WERI-Rb-1 (cell line): ENCODE results near the gene PUS7.

Source experiments
- DNase-seq: peaks from one replicate; pipeline ENCODE4 v3.0.0-alpha.2; 2020
- H3K27ac ChIP-seq: fragments of 250-450 bp; sonication (Bioruptor Pico); 2 replicates; pipeline ENCODE4 v1.5.1; 2020; ENCODE audit warnings: mild to moderate bottlenecking, moderate library complexity
- H3K27me3 ChIP-seq: fragments of 250-450 bp; sonication (Bioruptor Pico); 2 replicates; pipeline ENCODE4 v1.5.1; 2021; ENCODE audit warnings: mild to moderate bottlenecking, low read depth, moderate library complexity; ENCODE audit not compliant: insufficient read depth, severe bottlenecking
- H3K36me3 ChIP-seq: fragments of 250-450 bp; sonication (Bioruptor Pico); 2 replicates; pipeline ENCODE4 v1.5.1; 2020; ENCODE audit warnings: mild to moderate bottlenecking, moderate library complexity
- H3K4me3 ChIP-seq: 2 replicates; pipeline ENCODE4 v1.5.1; 2011; ENCODE audit warnings: low read depth, mild to moderate bottlenecking, control low read depth, low read length
- H3K9me3 ChIP-seq: fragments of 250-450 bp; sonication (Bioruptor Pico); 2 replicates; pipeline ENCODE4 v1.5.1; 2021; ENCODE audit warnings: mild to moderate bottlenecking, moderate library complexity; ENCODE audit not compliant: severe bottlenecking
- TF ChIP-seq, protein P1 (sequence below): IDR thresholded peaks from 2 replicates; pipeline ENCODE4 v1.5.1; 2011; ENCODE audit warnings: low read depth, mild to moderate bottlenecking, control low read depth, inconsistent platforms, low read length

Gene PUS7

GRCh38 chr7:105487579-105488571 is 34.2 kb downstream of the PUS7 start:
- H3K27ac ChIP-seq, result no peak overlapping the region
- no peaks in the 10 kb centered on the region for H3K9me3 ChIP-seq
- H3K36me3 ChIP-seq, result peaks cover 28% of the 10 kb centered on the region
- H3K4me3 ChIP-seq, result no peak overlapping the region
- no peaks in the 10 kb centered on the region for H3K27me3 ChIP-seq
- TF ChIP-seq, protein P1, sequence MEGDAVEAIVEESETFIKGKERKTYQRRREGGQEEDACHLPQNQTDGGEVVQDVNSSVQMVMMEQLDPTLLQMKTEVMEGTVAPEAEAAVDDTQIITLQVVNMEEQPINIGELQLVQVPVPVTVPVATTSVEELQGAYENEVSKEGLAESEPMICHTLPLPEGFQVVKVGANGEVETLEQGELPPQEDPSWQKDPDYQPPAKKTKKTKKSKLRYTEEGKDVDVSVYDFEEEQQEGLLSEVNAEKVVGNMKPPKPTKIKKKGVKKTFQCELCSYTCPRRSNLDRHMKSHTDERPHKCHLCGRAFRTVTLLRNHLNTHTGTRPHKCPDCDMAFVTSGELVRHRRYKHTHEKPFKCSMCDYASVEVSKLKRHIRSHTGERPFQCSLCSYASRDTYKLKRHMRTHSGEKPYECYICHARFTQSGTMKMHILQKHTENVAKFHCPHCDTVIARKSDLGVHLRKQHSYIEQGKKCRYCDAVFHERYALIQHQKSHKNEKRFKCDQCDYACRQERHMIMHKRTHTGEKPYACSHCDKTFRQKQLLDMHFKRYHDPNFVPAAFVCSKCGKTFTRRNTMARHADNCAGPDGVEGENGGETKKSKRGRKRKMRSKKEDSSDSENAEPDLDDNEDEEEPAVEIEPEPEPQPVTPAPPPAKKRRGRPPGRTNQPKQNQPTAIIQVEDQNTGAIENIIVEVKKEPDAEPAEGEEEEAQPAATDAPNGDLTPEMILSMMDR, result peak; percentile 5; the same call in 1 of the 2 replicates
- no peak for DNase-seq

GRCh38 chr7:105480931-105481330 is 41.1 kb downstream of the PUS7 start:
- no peaks in the 10 kb centered on the region for H3K9me3 ChIP-seq
- TF ChIP-seq, protein P1, result no peak
- H3K27me3 ChIP-seq, result no peaks in the 10 kb centered on the region
- H3K4me3 ChIP-seq, result no peak overlapping the region
- peaks cover 39% of the 10 kb centered on the region for H3K36me3 ChIP-seq
- no peak for DNase-seq
- no peak overlapping the region for H3K27ac ChIP-seq

DNA sequence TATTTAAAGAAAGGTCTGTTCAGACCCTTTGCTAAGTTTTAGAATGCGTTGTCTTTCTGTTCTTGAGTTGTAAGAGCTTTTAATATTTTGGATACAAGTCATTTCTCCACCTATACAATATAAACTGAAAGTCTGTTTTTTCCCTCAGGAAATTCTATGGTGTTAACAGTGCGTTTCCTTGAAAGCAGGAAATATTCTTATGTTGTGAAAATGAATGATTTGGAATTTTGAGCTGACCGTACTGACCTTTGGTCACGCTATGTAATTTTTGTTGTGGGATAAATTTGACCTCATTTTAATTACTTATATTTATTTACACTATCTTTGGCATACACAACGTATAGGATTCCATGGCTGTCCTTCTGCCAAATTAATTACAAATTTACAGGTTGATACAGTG is 43.5 kb downstream of the PUS7 start:
- H3K27ac ChIP-seq, result no peak overlapping the region
- H3K4me3 ChIP-seq, result no peak overlapping the region
- H3K27me3 ChIP-seq, result no peaks in the 10 kb centered on the region
- no peak for DNase-seq
- no peaks in the 10 kb centered on the region for H3K9me3 ChIP-seq
- TF ChIP-seq, protein P1, result no peak
- peaks cover 37% of the 10 kb centered on the region for H3K36me3 ChIP-seq

- Histone ChIP-seq H3K9me3 (no peaks in the 10 kb centered on the region), H3K36me3 (peaks cover 37% of the 10 kb centered on the region), H3K27ac (no peak overlapping the region), H3K27me3 (no peaks in the 10 kb centered on the region), H3K4me3 (no peak overlapping the region)
- DNase-seq, result no peak
- TF ChIP-seq, protein P1, result no peak
These were observed 44.2 kb downstream of the PUS7 start for GRCh38 chr7:105477908-105478307.

DNA sequence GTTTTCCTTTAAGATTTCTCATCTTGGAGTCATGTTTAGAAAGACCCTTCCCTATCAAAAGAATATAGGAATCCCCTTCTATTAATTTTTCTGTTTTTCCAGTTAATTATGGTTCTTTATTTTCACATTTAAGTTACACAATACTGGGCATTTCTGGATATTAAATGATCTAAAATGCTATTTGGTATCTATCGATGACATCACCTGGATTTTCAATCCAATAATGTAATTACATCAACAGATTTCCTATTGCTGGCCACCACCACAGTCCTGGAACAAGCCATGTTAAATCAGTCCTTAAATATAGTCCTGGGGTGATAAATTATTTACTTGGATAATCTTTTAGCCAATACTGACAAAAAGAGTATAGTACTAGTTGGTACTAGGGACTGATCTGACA is 48.0 kb downstream of the PUS7 start:
- H3K9me3 ChIP-seq, result no peaks in the 10 kb centered on the region
- no peaks in the 10 kb centered on the region for H3K27me3 ChIP-seq
- no peak overlapping the region for H3K4me3 ChIP-seq
- DNase-seq, result no peak
- H3K36me3 ChIP-seq, result peaks cover 25% of the 10 kb centered on the region
- TF ChIP-seq, protein P1, result no peak
- no peak overlapping the region for H3K27ac ChIP-seq
